Measurements from ENCODE around the gene SFTPD. TPM values are rescaled to one million over a fixed set of nuclear protein-coding genes. Genes with fewer than 3 reads are reported as not detected.

SFTPD gene
- total and polyA plus RNA-seq, 9 of the 15 experiments (the other 6 are each of a cell fraction or from before 2014, with no cell fraction given) = 0.20 TPM; not detected in 8

GRCh38 chr10:79904671-79905321 lies 44.1 kb downstream of the SFTPD start (continued):
- TF ChIP-seq HINFP (tag; conservative IDR thresholded peaks at IDR 0.05; ENCODE audit: low read depth) = peak; percentile 95
- no peak for TF ChIP-seq ZEB2 (IDR thresholded peaks at IDR 0.05)
- no peak for TF ChIP-seq E2F3 (CRISPR knock-in tag; IDR thresholded peaks at IDR 0.05)
- TF ChIP-seq HNRNPLL (IDR thresholded peaks at IDR 0.05; ENCODE audit: low read depth, low read length, poor library complexity, severe bottlenecking) = peak; percentile 58
- TF ChIP-seq POLR2AphosphoS2 (IDR thresholded peaks at IDR 0.05; ENCODE audit: low read length) = no peak
- no peak for TF ChIP-seq DNMT1 (IDR thresholded peaks at IDR 0.05)
- TF ChIP-seq HEY1 (CRISPR knock-in tag; IDR thresholded peaks at IDR 0.05; ENCODE audit: borderline replicate concordance) = no peak
- no peak for TF ChIP-seq HDAC3 (IDR thresholded peaks at IDR 0.05; ENCODE audit: borderline replicate concordance, partially characterized antibody)
- TF ChIP-seq ZNF444 (CRISPR knock-in tag; IDR thresholded peaks at IDR 0.05) = no peak
- no peak for TF ChIP-seq RBM17 (IDR thresholded peaks at IDR 0.05; ENCODE audit: borderline replicate concordance, low read depth, low read length)
- TF ChIP-seq NKRF (IDR thresholded peaks at IDR 0.05; ENCODE audit: borderline replicate concordance) = no peak
- peak; percentile 15; the same call in 1 of the 2 replicates for TF ChIP-seq CXXC5 (CRISPR knock-in tag; IDR thresholded peaks at IDR 0.05)
- TF ChIP-seq ATF2 (CRISPR knock-in tag; IDR thresholded peaks at IDR 0.05) = no peak
- no peak for TF ChIP-seq NCOA6 (IDR thresholded peaks at IDR 0.05)
- no peak for TF ChIP-seq BRF2 (IDR thresholded peaks at IDR 0.05; ENCODE audit: borderline replicate concordance, insufficient read depth, insufficient read length)
- no peak for TF ChIP-seq NCOA2 (IDR thresholded peaks at IDR 0.05; ENCODE audit: partially characterized antibody in 2 of 2)
- TF ChIP-seq TFAP4 (CRISPR knock-in tag; IDR thresholded peaks at IDR 0.05; ENCODE audit: borderline replicate concordance) = peak; percentile 67; the same call in 1 of the 2 replicates
- no peak for TF ChIP-seq CEBPG (CRISPR knock-in tag; IDR thresholded peaks at IDR 0.05)
- TF ChIP-seq CEBPG (tag; conservative IDR thresholded peaks at IDR 0.05 in 1 of 2, IDR thresholded peaks at IDR 0.05 in 1 of 2) = no peak
